GM12878 (cell line): ENCODE data around the gene SERPINB8. TPM values are rescaled to one million over a fixed set of nuclear protein-coding genes. Genes with fewer than 3 reads are reported as not detected.

Experiments
- ATAC-seq: fragments of 200-7000 bp; cut with Tn5 transposase; 3 replicates; pipeline ENCODE4 v1.9.1; 2020; ENCODE audit warnings: mild to moderate bottlenecking, moderate library complexity
- BruUV-seq: library from RNA; stranded (reverse); fragments of 400-500 nt; replicated peaks from 2 replicates; lab custom pipeline; 2021; lab: Mats Ljungman, UMichigan
- CTCF ChIA-PET: fragments of 300-600 bp; sonication (Branson Sonifier 250); formaldehyde crosslinking; extraction: SDS; loops from one replicate; lab custom pipeline; 2021; ENCODE audit warnings: inconsistent platforms; lab: Yijun Ruan, JAX
- POLR2A ChIA-PET: fragments of 350-600 bp; formaldehyde crosslinking; extraction: SDS; loops from one replicate; lab custom pipeline; 2021; ENCODE audit warnings: inconsistent platforms; lab: Charles Lee
- RAD21 ChIA-PET: fragments of 300-600 bp; sonication (Branson Sonifier 250); formaldehyde crosslinking; loops from one replicate; lab custom pipeline; 2023; ENCODE audit warnings: antibody characterized with exemption; ENCODE audit not compliant: unreplicated experiment; lab: Charles Lee
- SMC1A ChIA-PET: fragments of 300-600 bp; sonication (Branson Sonifier 250); formaldehyde crosslinking; loops from one replicate; lab custom pipeline; 2023; ENCODE audit not compliant: unreplicated experiment, uncharacterized antibody; lab: Charles Lee
- DNase-seq: peaks from one replicate; pipeline ENCODE4 v3.0.0-alpha.2; 2011; ENCODE audit warnings: low read depth, low spot score
- FAIRE-seq: peaks from 3 replicates; lab custom pipeline; 2011; peaks lifted over from hg19 to GRCh38; lab: Jason Lieb, UNC
- H2AFZ ChIP-seq: 2 replicates; pipeline ENCODE4 v1.6.0; 2011; ENCODE audit warnings: low read depth, low read length, control low read depth; ENCODE audit not compliant: control insufficient read depth
- H3K27ac ChIP-seq: 2 replicates; pipeline ENCODE4 v1.5.1; 2011; ENCODE audit warnings: control low read depth; ENCODE audit not compliant: control insufficient read depth, insufficient read depth
- H3K27me3 ChIP-seq, 2 experiments: replicated peaks in 1 of 2; 2 replicates each; pipeline versions ENCODE4 v1.6.0 to v1.6.1; 2011; ENCODE audit warnings: low read length in 1 of 2; ENCODE audit not compliant: control insufficient read depth in 2 of 2, insufficient read depth in 2 of 2
- H3K36me3 ChIP-seq, 2 experiments: 2 replicates each; pipeline ENCODE4 v1.5.1; 2011; ENCODE audit warnings: low read length in 1 of 2; ENCODE audit not compliant: control insufficient read depth in 2 of 2, insufficient read depth in 2 of 2
- H3K4me1 ChIP-seq: 2 replicates; pipeline ENCODE4 v1.6.1; 2011; ENCODE audit warnings: mild to moderate bottlenecking, low read length, moderate library complexity, mixed read lengths; ENCODE audit not compliant: control insufficient read depth, insufficient read depth
- H3K4me2 ChIP-seq: 2 replicates; pipeline ENCODE4 v1.6.0; 2011; ENCODE audit warnings: control low read depth; ENCODE audit not compliant: control insufficient read depth, insufficient read depth
- H3K4me3 ChIP-seq: fragments of 200-600 bp; sonication (generic); 2 replicates; pipeline ENCODE4 v1.5.1; 2016
- H3K79me2 ChIP-seq: 2 replicates; pipeline ENCODE4 v1.6.0; 2011; ENCODE audit warnings: low read length; ENCODE audit not compliant: control insufficient read depth, insufficient read depth
- H3K9ac ChIP-seq: 2 replicates; pipeline ENCODE4 v1.8.0; 2011; ENCODE audit warnings: low read length, control low read depth, mixed read lengths; ENCODE audit not compliant: control insufficient read depth, insufficient read depth
- H3K9me3 ChIP-seq: replicated peaks from 3 replicates; pipeline ENCODE4 v1.5.1; 2011; ENCODE audit warnings: mild to moderate bottlenecking, low read length; ENCODE audit not compliant: control insufficient read depth, insufficient read depth
- H4K20me1 ChIP-seq: 2 replicates; pipeline ENCODE4 v1.6.0; 2011; ENCODE audit not compliant: control insufficient read depth, insufficient read depth
- BHLHE40 ChIP-seq, 2 experiments: fragments of 450-650 bp in 1 of 2; IDR thresholded peaks; 2 replicates each; pipeline ENCODE4 v1.6.1; 2011 to 2017; ENCODE audit warnings: low read depth in 2 of 2, borderline replicate concordance in 1 of 2, improper control_type of control experiment in 1 of 2, low read length in 1 of 2, mild to moderate bottlenecking in 1 of 2
- EED ChIP-seq: sonication (generic); IDR thresholded peaks from 2 replicates; pipeline ENCODE4 v1.6.1; 2016; ENCODE audit warnings: antibody characterized with exemption, low read depth
- NFIC ChIP-seq: IDR thresholded peaks from 2 replicates; pipeline ENCODE4 v1.6.1; 2012; ENCODE audit warnings: low read depth, mild to moderate bottlenecking, inconsistent platforms, low read length, moderate library complexity
- NR2C2 ChIP-seq: IDR thresholded peaks from 2 replicates; pipeline ENCODE4 v1.6.1; 2011; ENCODE audit warnings: borderline replicate concordance, low read depth; ENCODE audit not compliant: control insufficient read depth, insufficient read length
- PML ChIP-seq: IDR thresholded peaks from 2 replicates; pipeline ENCODE4 v1.6.1; 2012; ENCODE audit warnings: low read length, inconsistent platforms
- RAD21 ChIP-seq: IDR thresholded peaks from 2 replicates; pipeline ENCODE4 v1.6.1; 2011; ENCODE audit warnings: mild to moderate bottlenecking, low read depth, low read length, moderate library complexity; ENCODE audit not compliant: insufficient read depth
- SMC3 ChIP-seq: IDR thresholded peaks from 2 replicates; pipeline ENCODE4 v1.6.1; 2011; ENCODE audit warnings: low read length, improper control_type of control experiment, borderline replicate concordance
- SUPT20H ChIP-seq: IDR thresholded peaks from 2 replicates; pipeline ENCODE4 v1.6.1; 2011; ENCODE audit warnings: low read depth, mild to moderate bottlenecking, low read length, moderate library complexity, borderline replicate concordance; ENCODE audit not compliant: control insufficient read depth
- ZNF274 ChIP-seq: IDR thresholded peaks from one replicate; pipeline ENCODE4 v1.8.0; 2011; ENCODE audit not compliant: insufficient read length, insufficient read depth
- ZZZ3 ChIP-seq: IDR thresholded peaks from 2 replicates; pipeline ENCODE4 v1.6.1; 2011; ENCODE audit warnings: low read depth; ENCODE audit not compliant: control insufficient read depth, insufficient read length
- WGBS: methylation state at CpG from one replicate; pipeline ENCODE4 v1.1.6; 2016; ENCODE audit warnings: low lambda C conversion rate; ENCODE audit not compliant: insufficient replicate concordance, insufficient coverage; ENCODE audit errors: missing lambda C conversion rate; 5-methylcytosine and 5-hydroxymethylcytosine counted together
- in situ Hi-C: fragments of 300-500 bp; cut with MboI; formaldehyde crosslinking; loops from 9 replicates; pipeline ENCODE4 v1.14.3; 2018; ENCODE audit warnings: mixed read lengths
- intact Hi-C: fragments of 100-400 bp; cut with micrococcal nuclease; formaldehyde crosslinking; loops from one replicate; pipeline ENCODE4 v1.14.2; 2022; ENCODE audit not compliant: unreplicated experiment
- polyA plus RNA-seq, 11 experiments: library from polyadenylated mRNA; depleted of rRNA in 4 of 11; unstranded in 6 of 11; stranded (reverse) in 5 of 11; fragments of >200 nt; fragmentation: Nextera tagmentation in 4 of 11; fragmentation: Illumina TruSeq in 1 of 11; extraction: Ambion mirVana in 4 of 11; extraction: Trizol in 1 of 11; gene quantifications; 1 replicate in 1 of 11; 2 replicates in 10 of 11; pipeline versions ENCODE4 v1.2.1 to v1.2.3, GENCODE V29; 2011 to 2016; ENCODE audit warnings: inconsistent platforms in 2 of 11, missing spikeins in 2 of 11, low read depth in 1 of 11
- total RNA-seq, 4 experiments: library from RNA; depleted of rRNA in 3 of 4; stranded (reverse); fragments of >200 nt in 3 of 4; fragmentation: Illumina TruSeq in 1 of 4; extraction: Trizol in 1 of 4; gene quantifications; 2 replicates each; pipeline versions ENCODE4 v1.2.1 to v1.2.3, GENCODE V29; 2013 to 2021
- TF ChIP-seq, protein P1 (sequence below): fragments of 150-350 bp; IDR thresholded peaks from 2 replicates; pipeline ENCODE4 v1.6.1; 2016; ENCODE audit warnings: low read depth, low read length

SERPINB8 gene
- total and polyA plus RNA-seq, 10 of the 15 experiments (the other 5 are each of a cell fraction or from before 2014, with no cell fraction given): 8.1 to 31.5 (median 16.7) TPM

GRCh38 chr18:63992751-63993150, 22.9 kb downstream of the SERPINB8 start:
- Histone ChIP-seq H3K4me3 (no peak overlapping the region), H3K27ac (no peak overlapping the region), H3K27me3 (no peaks in the 10 kb centered on the region), H3K36me3 (no peaks in the 10 kb centered on the region; a peak in 1 of 4 replicates), H3K9me3 (peaks cover 2% of the 10 kb centered on the region; the same call in 2 of the 3 replicates), H2AFZ (no peak overlapping the region), H3K79me2 (no peaks in the 10 kb centered on the region), H3K4me1 (no peaks in the 10 kb centered on the region), H3K9ac (no peak overlapping the region), H4K20me1 (no peaks in the 10 kb centered on the region), H3K4me2 (no peak overlapping the region)
- ATAC-seq (no peak), DNase-seq (no peak), FAIRE-seq (no peak)
- intact Hi-C loops: loop anchor here (5.0 kb wide), 1 partner anchor 100 kb away; no protein-coding TSS in a partner anchor
- in situ Hi-C loops: loop anchor here (25.0 kb wide), 1 partner anchor 480 kb away; no protein-coding TSS in a partner anchor
- ChIA-PET POLR2A (no interaction called here), SMC1A (interaction anchor here (1.3 kb wide), 1 partner anchor 19 kb away, joined by 3 read pairs; no protein-coding TSS in a partner anchor), RAD21 (no interaction called here), CTCF (interaction anchor here (0.9 to 1.5 kb wide), 3 partner anchors 16 to 54 kb away, joined by 3 to 6 read pairs (median 4); no protein-coding TSS in a partner anchor)
- no TSS peak for BruUV-seq
- WGBS: 95% methylated on average over 7 of the region's 7 CpGs
- TF ChIP-seq NR2C2 (no peak), ZZZ3 (no peak), PML (no peak), ZNF274 (no peak), SUPT20H (no peak)

DNA sequence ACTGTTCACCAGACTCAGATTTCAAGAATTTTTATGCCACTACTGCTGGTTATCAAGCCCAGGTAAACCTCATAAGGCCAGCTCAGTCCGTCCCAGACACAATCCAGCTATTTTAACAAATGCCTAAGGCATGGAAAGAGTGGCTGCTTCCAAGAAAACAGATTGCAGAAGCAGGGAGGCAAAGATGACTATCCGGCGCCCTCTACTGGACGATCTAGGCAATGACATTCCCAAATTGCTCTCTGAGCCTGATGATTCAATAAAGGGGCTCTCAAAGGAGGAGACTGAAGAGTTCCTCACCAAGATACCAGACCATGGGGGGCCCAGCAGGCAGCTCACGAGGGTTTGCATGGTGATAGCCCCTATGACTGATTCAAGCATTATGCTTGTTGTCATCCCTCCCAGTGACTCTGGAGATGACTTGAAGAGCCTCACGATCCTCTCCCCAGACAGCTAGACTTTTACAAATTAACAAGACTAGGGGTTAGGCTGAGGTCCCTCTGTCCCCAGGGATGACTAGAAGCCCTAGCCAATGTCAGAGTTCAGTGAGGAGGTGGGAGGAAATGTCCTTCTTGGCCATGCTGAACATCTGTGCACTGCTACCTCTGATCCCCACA, 25.0 kb downstream of the SERPINB8 start:
- intact Hi-C loops: loop anchor here (5.0 kb wide), 1 partner anchor 103 kb away; no protein-coding TSS in a partner anchor
- no peak overlapping the region for H2AFZ ChIP-seq
- WGBS: 18% methylated on average over 6 of the region's 6 CpGs
- no peak overlapping the region for H3K4me2 ChIP-seq
- ChIA-PET CTCF (interaction anchor here (0.7 to 2.6 kb wide), 23 partner anchors 10 to 476 kb away, joined by 3 to 12 read pairs (median 4); no protein-coding TSS in a partner anchor), RAD21 (interaction anchor here (0.8 to 1.0 kb wide), 4 partner anchors 16 to 476 kb away, joined by 3 to 4 read pairs (median 3); no protein-coding TSS in a partner anchor), POLR2A (no interaction called here), SMC1A (interaction anchor here (1.0 to 1.4 kb wide), 5 partner anchors 9 to 82 kb away, joined by 3 to 7 read pairs (median 4); no protein-coding TSS in a partner anchor)
- in situ Hi-C loops: loop anchor here (25.0 kb wide), 1 partner anchor 483 kb away; no protein-coding TSS in a partner anchor
- no peak for DNase-seq
- ATAC-seq: peak; percentile 73
- no TSS peak for BruUV-seq
- H4K20me1 ChIP-seq: no peaks in the 10 kb centered on the region
- no peak overlapping the region for H3K9ac ChIP-seq
- H3K27ac ChIP-seq: no peak overlapping the region
- H3K4me1 ChIP-seq: no peaks in the 10 kb centered on the region
- peak; percentile 86 for FAIRE-seq
- peaks cover 2% of the 10 kb centered on the region; the same call in 2 of the 3 replicates for H3K9me3 ChIP-seq
- H3K27me3 ChIP-seq: no peaks in the 10 kb centered on the region
- H3K79me2 ChIP-seq: no peaks in the 10 kb centered on the region
- no peak overlapping the region for H3K4me3 ChIP-seq
- no peaks in the 10 kb centered on the region; a peak in 1 of 4 replicates for H3K36me3 ChIP-seq
- TF ChIP-seq RAD21: peak; percentile 58
- TF ChIP-seq BHLHE40 (IDR thresholded peaks at IDR 0.05; ENCODE audit: borderline replicate concordance in 1 of 2, low read depth in 2 of 2, low read length in 1 of 2): no peak
- TF ChIP-seq, protein P1, sequence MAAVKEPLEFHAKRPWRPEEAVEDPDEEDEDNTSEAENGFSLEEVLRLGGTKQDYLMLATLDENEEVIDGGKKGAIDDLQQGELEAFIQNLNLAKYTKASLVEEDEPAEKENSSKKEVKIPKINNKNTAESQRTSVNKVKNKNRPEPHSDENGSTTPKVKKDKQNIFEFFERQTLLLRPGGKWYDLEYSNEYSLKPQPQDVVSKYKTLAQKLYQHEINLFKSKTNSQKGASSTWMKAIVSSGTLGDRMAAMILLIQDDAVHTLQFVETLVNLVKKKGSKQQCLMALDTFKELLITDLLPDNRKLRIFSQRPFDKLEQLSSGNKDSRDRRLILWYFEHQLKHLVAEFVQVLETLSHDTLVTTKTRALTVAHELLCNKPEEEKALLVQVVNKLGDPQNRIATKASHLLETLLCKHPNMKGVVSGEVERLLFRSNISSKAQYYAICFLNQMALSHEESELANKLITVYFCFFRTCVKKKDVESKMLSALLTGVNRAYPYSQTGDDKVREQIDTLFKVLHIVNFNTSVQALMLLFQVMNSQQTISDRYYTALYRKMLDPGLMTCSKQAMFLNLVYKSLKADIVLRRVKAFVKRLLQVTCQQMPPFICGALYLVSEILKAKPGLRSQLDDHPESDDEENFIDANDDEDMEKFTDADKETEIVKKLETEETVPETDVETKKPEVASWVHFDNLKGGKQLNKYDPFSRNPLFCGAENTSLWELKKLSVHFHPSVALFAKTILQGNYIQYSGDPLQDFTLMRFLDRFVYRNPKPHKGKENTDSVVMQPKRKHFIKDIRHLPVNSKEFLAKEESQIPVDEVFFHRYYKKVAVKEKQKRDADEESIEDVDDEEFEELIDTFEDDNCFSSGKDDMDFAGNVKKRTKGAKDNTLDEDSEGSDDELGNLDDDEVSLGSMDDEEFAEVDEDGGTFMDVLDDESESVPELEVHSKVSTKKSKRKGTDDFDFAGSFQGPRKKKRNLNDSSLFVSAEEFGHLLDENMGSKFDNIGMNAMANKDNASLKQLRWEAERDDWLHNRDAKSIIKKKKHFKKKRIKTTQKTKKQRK: no peak
- TF ChIP-seq SMC3: peak; percentile 31; the same call in 1 of the 2 replicates
- no peak for TF ChIP-seq EED
- TF ChIP-seq NFIC: no peak
